Prostate gland (tissue), 2 donors: Measurements from ENCODE around the gene PATE3.

ENCODE experiments used
- CTCF ChIP-seq, 4 experiments: fragments of 200-600 bp in 2 of 4; fragments of 450-650 bp in 2 of 4; sonication (generic) in 2 of 4; IDR thresholded peaks; 1 replicate in 3 of 4; 2 replicates in 1 of 4; pipeline ENCODE4 v1.5.1; 2016 to 2019; ENCODE audit warnings: antibody characterized with exemption in 4 of 4, mild to moderate bottlenecking in 2 of 4, moderate library complexity in 2 of 4
- POLR2A ChIP-seq: fragments of 450-650 bp; IDR thresholded peaks from one replicate; pipeline ENCODE4 v1.6.1; 2016; ENCODE audit warnings: antibody characterized with exemption, mild to moderate bottlenecking

GRCh38 chr11:125778728-125779127 is 9.2 kb upstream of the PATE3 start, which contains the start of gene PATE2:
- no peak for TF ChIP-seq CTCF (IDR thresholded peaks at IDR 0.05)
- TF ChIP-seq POLR2A: no peak
